ENCODE data around the gene ADGRG6. TPM values are rescaled to one million over a fixed set of nuclear protein-coding genes. Genes with fewer than 3 reads are reported as not detected.

Gene ADGRG6
- total and polyA plus RNA-seq, 10 of the 15 experiments (the other 5 are each of a cell fraction or from before 2014, with no cell fraction given): 0.01 to 0.24 (median 0.13) TPM; not detected in 7

GRCh38 chr6:142297605-142297995 is 4.2 kb upstream of the ADGRG6 start:
- Histone ChIP-seq H3K4me3 (no peak overlapping the region), H3K9me3 (replicated peaks; ENCODE audit: control insufficient read depth, insufficient read depth, low read length) (no peaks in the 10 kb centered on the region), H3K27ac (ENCODE audit: control insufficient read depth, insufficient read depth) (no peak overlapping the region), H3K4me1 (ENCODE audit: control insufficient read depth, insufficient read depth, low read length) (no peaks in the 10 kb centered on the region), H3K4me2 (ENCODE audit: control insufficient read depth, insufficient read depth) (no peak overlapping the region), H3K79me2 (ENCODE audit: control insufficient read depth, insufficient read depth, low read length) (no peaks in the 10 kb centered on the region), H2AFZ (ENCODE audit: control insufficient read depth, low read depth, low read length) (no peak overlapping the region), H3K9ac (ENCODE audit: control insufficient read depth, insufficient read depth, low read length) (no peak overlapping the region), H4K20me1 (ENCODE audit: control insufficient read depth, insufficient read depth) (no peaks in the 10 kb centered on the region), H3K36me3 (ENCODE audit: control insufficient read depth in 2 of 2, insufficient read depth in 2 of 2, low read length in 1 of 2) (no peaks in the 10 kb centered on the region), H3K27me3 (replicated peaks in 1 of 2; ENCODE audit: control insufficient read depth in 2 of 2, insufficient read depth in 2 of 2, low read length in 1 of 2) (peaks cover 2 to 6% of the 10 kb centered on the region in 2 experiments; a peak in 2 of 4 replicates)
- no TSS peak for BruUV-seq (replicated peaks)
- ChIA-PET RAD21 (ENCODE audit: unreplicated experiment) (interaction anchor here (1.1 kb wide), 1 partner anchor 142 kb away, joined by 3 read pairs; no protein-coding TSS in a partner anchor), CTCF (no interaction called here), POLR2A (no interaction called here), SMC1A (ENCODE audit: uncharacterized antibody, unreplicated experiment) (no interaction called here)
- intact Hi-C loops (cut with micrococcal nuclease; ENCODE audit: unreplicated experiment) (no loop called here), in situ Hi-C loops (cut with MboI) (no loop called here)
- DNase-seq (ENCODE audit: low read depth, low spot score) (no peak), FAIRE-seq (no peak), ATAC-seq (no peak)
- WGBS (ENCODE audit: insufficient coverage, insufficient replicate concordance, low lambda C conversion rate, missing lambda C conversion rate): 53% methylated on average over 3 of the region's 3 CpGs
- TF ChIP-seq NR2C2 (IDR thresholded peaks at IDR 0.05; ENCODE audit: borderline replicate concordance, control insufficient read depth, insufficient read length, low read depth) (no peak), FOXM1 (IDR thresholded peaks at IDR 0.05; ENCODE audit: low read depth, low read length) (no peak), HDAC2 (IDR thresholded peaks at IDR 0.05) (no peak), MYC (IDR thresholded peaks at IDR 0.05; ENCODE audit: insufficient read depth, insufficient read length, insufficient replicate concordance, low read length, severe bottlenecking) (no peak), BRCA1 (IDR thresholded peaks at IDR 0.05; ENCODE audit: low read depth, low read length) (no peak), ZNF24 (IDR thresholded peaks at IDR 0.05) (no peak), SIN3A (IDR thresholded peaks at IDR 0.05; ENCODE audit: low read depth, low read length) (no peak), ZNF274 (IDR thresholded peaks at IDR 0.05; ENCODE audit: insufficient read depth, insufficient read length) (no peak), RFX5 (IDR thresholded peaks at IDR 0.05; ENCODE audit: low read depth, low read length) (no peak), IKZF1 (conservative IDR thresholded peaks at IDR 0.05) (no peak), SUPT20H (IDR thresholded peaks at IDR 0.05; ENCODE audit: borderline replicate concordance, control insufficient read depth, low read depth, low read length) (no peak), KDM1A (IDR thresholded peaks at IDR 0.05; ENCODE audit: borderline replicate concordance) (no peak)
